ENCODE measurements around the gene FAHD2A. TPM values are rescaled to one million over a fixed set of nuclear protein-coding genes. Genes with fewer than 3 reads are reported as not detected.
"Not testable (repeated sequence)": the region's sequence is repeated elsewhere in the genome, so short reads cannot be mapped to it uniquely, and the experiment has no call there.

The FAHD2A gene
- polyA plus RNA-seq, 3 donors = 34.3 to 37.7 (median 36.8) TPM

GRCh38 chr2:95375532-95376150 is 26.9 kb upstream of the FAHD2A start:
- no peak for DNase-seq (ENCODE audit: low read depth in 3 of 3, low spot score in 2 of 3)

DNA sequence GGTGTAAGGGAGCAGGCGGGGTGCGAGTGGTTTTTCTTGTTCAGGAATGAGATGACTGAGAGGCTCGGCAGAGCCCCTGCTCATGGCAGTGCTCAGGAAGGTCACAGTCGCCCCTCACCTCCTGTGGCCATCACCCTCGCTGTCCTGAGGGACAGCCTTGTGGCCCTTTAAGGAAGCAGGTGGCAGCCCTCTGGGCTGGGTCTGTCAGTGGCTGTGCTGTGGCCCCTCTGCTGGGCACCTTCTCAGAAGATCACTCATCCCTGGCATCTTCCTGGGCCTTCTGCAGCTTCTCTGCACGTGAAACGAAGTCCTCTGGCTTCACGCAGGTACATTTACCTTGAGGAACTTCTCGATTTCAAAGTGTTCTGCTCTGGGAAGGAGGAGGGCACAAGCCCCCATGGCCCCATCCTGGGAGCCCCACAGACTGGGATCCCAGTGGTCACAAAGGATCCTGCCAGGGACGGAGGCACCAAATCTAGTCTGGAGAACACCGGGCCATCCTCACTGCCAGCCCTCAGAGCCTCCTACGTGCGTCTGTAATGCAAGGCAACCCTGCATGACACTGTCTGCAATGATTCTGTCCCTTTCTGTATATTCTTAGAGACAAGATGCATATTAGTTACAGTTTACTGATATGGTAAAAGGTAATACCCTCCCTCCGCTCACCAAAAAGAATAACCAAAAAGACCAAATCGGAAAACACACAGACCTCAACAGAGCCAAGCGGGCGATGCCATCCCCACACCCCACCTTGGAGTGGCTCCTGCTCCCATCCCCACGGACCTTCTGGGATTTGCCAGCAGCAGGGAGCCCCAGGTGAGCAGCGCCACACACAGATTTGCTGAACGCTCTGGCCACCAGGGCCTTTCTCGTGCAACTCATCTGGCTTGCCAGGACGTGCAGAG is 25.9 kb upstream of the FAHD2A start:
- no peak for DNase-seq (ENCODE audit: low read depth in 3 of 3, low spot score in 2 of 3)

DNA sequence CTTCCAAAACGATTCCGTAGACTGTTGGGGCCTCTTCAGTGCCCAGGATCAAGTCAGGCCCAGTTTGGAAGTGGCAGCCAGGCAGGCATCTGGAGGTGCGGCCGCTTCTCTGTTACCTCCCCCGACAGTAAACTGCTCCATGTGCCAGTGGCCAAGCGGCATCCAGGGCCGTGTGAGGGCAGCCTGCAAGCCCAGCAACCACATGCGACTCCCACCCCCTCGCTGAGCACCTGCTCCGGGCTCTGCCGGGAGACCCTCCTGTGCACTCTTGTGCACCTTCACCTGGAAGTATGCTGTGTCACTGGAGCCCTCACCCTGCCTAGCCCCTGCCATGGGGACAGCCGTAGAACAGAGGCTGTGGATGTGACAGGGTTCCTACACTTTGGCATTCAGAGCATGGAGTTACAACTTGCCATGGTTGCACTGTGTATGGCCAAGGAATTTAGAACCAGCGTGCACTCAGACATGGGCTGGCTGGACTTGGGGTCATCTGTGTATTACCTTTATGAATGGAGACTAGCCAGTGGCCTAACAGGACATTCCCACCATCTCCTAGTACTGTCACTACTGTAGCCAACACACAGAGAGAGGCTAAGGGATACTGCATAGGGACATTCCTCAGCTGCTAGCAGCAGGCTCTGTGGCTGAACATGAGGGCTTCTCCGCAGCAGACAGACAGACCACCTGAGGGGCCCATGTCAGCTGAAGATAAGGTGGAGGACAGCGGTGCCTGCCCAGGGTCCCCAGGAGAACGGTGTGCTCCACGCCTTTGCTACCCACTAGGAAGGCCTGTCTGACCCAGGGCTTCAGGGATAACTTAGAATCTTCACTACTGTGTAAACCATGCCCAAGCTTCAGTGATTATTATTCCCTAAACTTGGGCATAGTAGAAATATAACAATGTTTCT is 25.0 kb upstream of the FAHD2A start:
- DNase-seq (ENCODE audit: low read depth in 3 of 3, low spot score in 2 of 3) = no peak

DNA sequence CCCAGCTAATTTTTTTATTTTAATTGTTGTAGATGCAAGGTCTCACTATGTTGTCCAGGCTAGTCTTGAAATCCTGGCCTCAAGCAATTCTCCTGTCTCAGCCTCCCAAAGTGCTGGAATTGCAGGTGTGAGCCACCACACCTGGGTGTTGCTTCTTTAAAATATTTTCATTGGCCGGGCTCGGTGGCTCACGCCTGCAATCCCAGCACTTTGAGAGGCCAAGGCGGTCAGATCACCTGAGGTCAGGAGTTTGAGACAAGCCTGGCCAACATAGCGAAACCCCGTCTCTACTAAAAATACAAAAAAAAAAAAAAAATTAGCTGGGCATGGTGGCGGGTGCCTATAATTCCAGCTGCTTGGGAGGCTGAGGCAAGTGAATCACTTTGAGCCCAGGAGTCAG is 24.2 kb upstream of the FAHD2A start:
- DNase-seq (ENCODE audit: low read depth in 3 of 3, low spot score in 2 of 3) = not testable (repeated sequence)

GRCh38 chr2:95379371-95379831 is 23.1 kb upstream of the FAHD2A start:
- DNase-seq (ENCODE audit: low read depth in 3 of 3, low spot score in 2 of 3) = no peak

DNA sequence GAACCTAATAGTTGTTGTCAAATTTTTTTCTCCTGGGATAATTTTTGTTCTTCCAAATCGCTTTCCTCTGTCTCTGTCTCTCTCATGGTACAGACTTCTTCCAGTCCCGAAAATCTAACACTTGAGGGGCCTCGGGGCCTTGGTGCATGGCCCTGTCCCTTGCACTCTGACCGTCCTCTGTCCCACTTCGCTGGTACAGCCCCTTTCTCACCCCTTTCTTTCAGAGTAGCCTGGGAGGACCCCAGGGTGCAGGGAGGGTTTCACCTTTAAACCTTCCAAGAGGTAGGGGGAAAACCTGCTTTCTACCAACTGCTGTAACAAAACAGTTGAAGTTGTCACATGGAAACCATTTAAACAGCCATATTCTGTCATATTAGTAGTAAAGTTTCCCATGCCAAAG is 22.2 kb upstream of the FAHD2A start:
- DNase-seq (ENCODE audit: low read depth in 3 of 3, low spot score in 2 of 3) = no peak

DNA sequence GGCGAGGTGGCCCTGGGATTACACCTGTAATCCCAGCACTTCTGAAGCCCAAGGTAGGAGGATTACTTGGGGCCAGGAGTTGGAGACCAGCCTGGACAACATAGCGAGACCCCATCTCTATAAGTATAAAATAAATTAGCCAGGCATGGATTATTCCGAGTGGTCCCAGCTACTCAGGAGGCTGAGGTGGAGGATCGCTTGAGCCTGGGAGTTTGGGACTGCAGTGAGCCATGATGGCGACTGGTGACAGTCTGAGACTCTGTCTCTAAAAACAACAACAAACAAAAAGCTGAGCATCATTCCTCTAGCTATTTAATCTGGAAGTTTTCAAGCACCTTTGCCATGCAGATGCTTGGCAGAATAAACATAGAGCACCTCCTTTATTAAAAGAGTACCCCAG is 21.8 kb upstream of the FAHD2A start:
- DNase-seq (ENCODE audit: low read depth in 3 of 3, low spot score in 2 of 3) = no peak

GRCh38 chr2:95381212-95382191 is 21.0 kb upstream of the FAHD2A start:
- DNase-seq (ENCODE audit: low read depth in 3 of 3, low spot score in 2 of 3) = no peak

DNA sequence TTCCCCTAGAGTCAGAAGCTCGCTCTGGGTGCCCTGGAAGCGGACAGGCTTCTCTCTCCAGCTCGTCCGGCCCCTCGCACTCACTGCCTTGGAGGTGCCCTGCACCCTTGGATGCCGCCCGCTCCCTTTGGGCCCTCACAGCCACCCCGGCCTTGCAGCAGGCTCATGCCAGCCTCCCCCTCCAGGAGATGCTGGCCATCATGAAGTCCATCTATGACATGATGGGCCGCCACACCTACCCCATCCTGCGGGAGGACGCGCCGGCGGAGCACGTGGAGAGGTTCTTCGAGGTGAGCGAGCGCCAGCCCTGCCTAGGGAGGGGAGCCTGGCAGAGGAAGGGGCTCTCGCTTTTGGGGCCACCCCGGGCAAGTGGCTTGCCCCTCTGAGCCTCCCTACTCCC is 20.3 kb upstream of the FAHD2A start:
- DNase-seq (ENCODE audit: low read depth in 3 of 3, low spot score in 2 of 3) = no peak

GRCh38 chr2:95382686-95383634 is 19.5 kb upstream of the FAHD2A start:
- no peak for DNase-seq (ENCODE audit: low read depth in 3 of 3, low spot score in 2 of 3)

- DNase-seq (ENCODE audit: low read depth in 3 of 3, low spot score in 2 of 3) = no peak
Observed at GRCh38 chr2:95383635-95384027, 18.9 kb upstream of the FAHD2A start.

- DNase-seq (ENCODE audit: low read depth in 3 of 3, low spot score in 2 of 3) = peak in 1 of 3 donors; percentile 3
Observed at GRCh38 chr2:95384854-95385569, 17.5 kb upstream of the FAHD2A start.

- peak in 1 of 3 donors; percentile 6 for DNase-seq (ENCODE audit: low read depth in 3 of 3, low spot score in 2 of 3)
Observed at GRCh38 chr2:95385570-95385984, 16.9 kb upstream of the FAHD2A start.

DNA sequence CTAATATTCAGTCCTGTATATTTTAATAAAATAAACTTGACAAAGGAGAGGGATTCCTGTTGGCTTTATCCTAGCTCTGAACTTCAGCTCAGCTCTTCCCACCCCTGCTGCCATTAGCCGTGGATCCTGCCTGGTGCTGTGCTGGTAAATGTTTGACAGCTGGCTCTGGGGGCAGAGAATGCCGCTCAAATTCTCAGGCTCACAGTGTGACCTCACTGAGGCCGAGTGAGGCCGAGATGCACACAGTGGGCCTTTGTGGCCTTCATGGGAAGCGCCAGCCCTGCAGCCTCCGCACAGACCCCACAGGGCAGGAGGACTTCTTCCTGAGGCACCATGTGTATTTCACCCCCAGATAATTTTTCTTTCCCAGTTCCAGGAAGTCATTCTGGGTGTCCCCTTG is 16.5 kb upstream of the FAHD2A start:
- no peak for DNase-seq (ENCODE audit: low read depth in 3 of 3, low spot score in 2 of 3)

- no peak for DNase-seq (ENCODE audit: low read depth in 3 of 3, low spot score in 2 of 3)
Observed at GRCh38 chr2:95387358-95387757, 15.2 kb upstream of the FAHD2A start.

DNA sequence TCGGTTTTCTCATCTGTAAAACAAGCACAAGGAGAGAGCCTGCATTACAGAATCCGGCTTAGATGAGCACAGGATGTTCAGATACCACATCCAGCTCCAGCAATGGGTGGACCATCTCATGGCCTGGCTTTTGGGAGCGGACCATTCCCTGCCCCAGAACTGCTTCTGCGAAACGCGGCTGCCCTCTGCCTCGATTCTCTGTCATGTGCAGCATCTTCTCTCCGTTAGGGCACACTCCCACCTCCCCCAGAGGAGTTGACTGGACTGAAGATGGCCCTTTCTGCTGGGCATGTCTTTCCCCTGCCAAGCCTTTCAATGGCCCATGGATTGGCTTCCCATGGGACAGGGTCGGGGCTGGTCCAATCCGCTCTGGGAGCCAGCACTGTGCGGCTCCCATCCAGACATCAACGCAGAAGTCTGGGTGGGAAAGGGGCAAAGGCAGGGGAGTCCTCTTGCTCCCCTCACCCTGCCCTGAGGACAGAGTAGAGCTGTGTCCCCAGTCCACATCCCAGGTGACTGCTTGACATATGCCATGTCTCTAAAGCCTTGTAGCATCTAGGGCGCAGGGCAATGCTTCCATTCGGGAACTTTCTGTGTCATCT is 14.3 kb upstream of the FAHD2A start:
- DNase-seq (ENCODE audit: low read depth in 3 of 3, low spot score in 2 of 3) = no peak

DNA sequence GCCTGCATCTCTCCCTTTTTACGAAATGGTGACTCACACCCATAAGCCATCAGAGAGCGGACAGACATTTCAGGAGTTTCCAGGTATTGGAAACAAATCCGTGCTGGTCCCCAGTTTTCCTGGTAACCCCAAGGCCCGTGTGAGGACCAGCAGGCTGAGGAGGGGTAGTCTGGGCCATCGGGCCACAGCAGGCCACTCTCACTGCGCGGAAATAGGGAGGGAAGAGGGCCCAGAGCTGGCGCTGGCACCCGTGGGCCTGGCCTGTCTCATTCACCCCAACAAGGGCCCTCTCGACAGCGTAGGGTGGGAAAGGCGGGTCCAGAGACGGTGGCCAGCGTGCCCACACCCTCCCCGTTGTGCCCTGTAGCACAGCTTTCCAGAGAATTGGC is 13.7 kb upstream of the FAHD2A start:
- no peak for DNase-seq (ENCODE audit: low read depth in 3 of 3, low spot score in 2 of 3)
